GM18858 (cell line): ENCODE results near the gene TSPAN14.
A peak's percentile ranks its signal among the peaks of the same experiment; 100 is the strongest.

ENCODE experiments used
- ATAC-seq: cut with Tn5 transposase; IDR thresholded peaks from one replicate; pipeline ENCODE4 v1.9.1; 2021; ENCODE audit not compliant: unreplicated experiment

Gene TSPAN14

GRCh38 chr10:80454513-80455460, 677 bp downstream of the TSPAN14 start:
- ATAC-seq = peak; percentile 3

- no peak for ATAC-seq
Measured at GRCh38 chr10:80455461-80456349, 1.6 kb downstream of the TSPAN14 start.

- ATAC-seq = no peak
Measured at GRCh38 chr10:80457554-80458262, 3.6 kb downstream of the TSPAN14 start.

- no peak for ATAC-seq
Measured at GRCh38 chr10:80458263-80458625, 4.1 kb downstream of the TSPAN14 start.

GRCh38 chr10:80458638-80459037, 4.5 kb downstream of the TSPAN14 start:
- ATAC-seq = no peak

GRCh38 chr10:80459047-80459865, 5.1 kb downstream of the TSPAN14 start:
- ATAC-seq = peak; percentile 40

- ATAC-seq = no peak
Measured at GRCh38 chr10:80460399-80461207, 6.5 kb downstream of the TSPAN14 start.

- no peak for ATAC-seq
Measured at GRCh38 chr10:80461208-80462183, 7.4 kb downstream of the TSPAN14 start.

GRCh38 chr10:80462299-80462980, 8.3 kb downstream of the TSPAN14 start:
- no peak for ATAC-seq

GRCh38 chr10:80462981-80463741, 9.1 kb downstream of the TSPAN14 start:
- peak; percentile 54 for ATAC-seq

GRCh38 chr10:80463868-80464267, 9.8 kb downstream of the TSPAN14 start:
- ATAC-seq = no peak

GRCh38 chr10:80464557-80465450, 10.7 kb downstream of the TSPAN14 start:
- no peak for ATAC-seq

GRCh38 chr10:80465451-80465835, 11.3 kb downstream of the TSPAN14 start:
- ATAC-seq = no peak

- ATAC-seq = peak; percentile 37
Measured at GRCh38 chr10:80465839-80466590, 11.9 kb downstream of the TSPAN14 start.

- ATAC-seq = no peak
Measured at GRCh38 chr10:80466724-80467326, 12.7 kb downstream of the TSPAN14 start.
